Activated T-cell treated with anti-CD3 and anti-CD28 coated beads, Interleukin-2, amount 50 U/mL, for 72 hours (primary cell): Measurements from ENCODE around the gene ORM2. TPM values are rescaled to one million over a fixed set of nuclear protein-coding genes. Genes with fewer than 3 reads are reported as not detected.
A peak's percentile ranks its signal among the peaks of the same experiment; 100 is the strongest.
"Not testable (repeated sequence)": the region's sequence is repeated elsewhere in the genome, so short reads cannot be mapped to it uniquely, and the experiment has no call there.

Experiments used
- ATAC-seq, 2 donors: fragments of 150-1000 bp; cut with Tn5 transposase; replicated peaks in 1 of 2; 2 replicates each; pipeline ENCODE4 v1.10.0; 2021; ENCODE audit warnings: moderate library complexity in 2 of 2, mild to moderate bottlenecking in 1 of 2
- DNase-seq, 2 donors: peaks; one replicate each; pipeline ENCODE4 v3.0.0; 2021 to 2022; ENCODE audit warnings: mixed read lengths in 1 of 2
- H3K27ac Mint-ChIP-seq: one replicate; pipeline ENCODE4 v1.8.0; 2022; ENCODE audit warnings: mild to moderate bottlenecking, moderate library complexity, mixed read lengths
- H3K27me3 Mint-ChIP-seq: one replicate; pipeline ENCODE4 v1.8.0; 2022; ENCODE audit warnings: low read depth, mixed read lengths
- H3K36me3 Mint-ChIP-seq, 2 donors: one replicate each; pipeline ENCODE4 v1.8.0; 2022; ENCODE audit warnings: mixed read lengths in 2 of 2, mild to moderate bottlenecking in 1 of 2; ENCODE audit not compliant: insufficient read depth in 2 of 2
- H3K4me1 Mint-ChIP-seq: one replicate; pipeline ENCODE4 v1.8.0; 2022; ENCODE audit warnings: low read depth, mixed read lengths
- H3K4me3 Mint-ChIP-seq, 2 donors: one replicate each; pipeline ENCODE4 v1.8.0; 2022; ENCODE audit warnings: mild to moderate bottlenecking in 2 of 2, mixed read lengths in 2 of 2, moderate library complexity in 2 of 2
- H3K9me3 Mint-ChIP-seq, 2 donors: one replicate each; pipeline ENCODE4 v1.8.0; 2022; ENCODE audit warnings: mixed read lengths in 2 of 2
- total RNA-seq, 2 donors: library from RNA; stranded (reverse); gene quantifications; one replicate each; pipeline ENCODE4 v1.2.3, GENCODE V29; 2022

The ORM2 gene
- total RNA-seq, 2 donors from 2014 or later: not detected

DNA sequence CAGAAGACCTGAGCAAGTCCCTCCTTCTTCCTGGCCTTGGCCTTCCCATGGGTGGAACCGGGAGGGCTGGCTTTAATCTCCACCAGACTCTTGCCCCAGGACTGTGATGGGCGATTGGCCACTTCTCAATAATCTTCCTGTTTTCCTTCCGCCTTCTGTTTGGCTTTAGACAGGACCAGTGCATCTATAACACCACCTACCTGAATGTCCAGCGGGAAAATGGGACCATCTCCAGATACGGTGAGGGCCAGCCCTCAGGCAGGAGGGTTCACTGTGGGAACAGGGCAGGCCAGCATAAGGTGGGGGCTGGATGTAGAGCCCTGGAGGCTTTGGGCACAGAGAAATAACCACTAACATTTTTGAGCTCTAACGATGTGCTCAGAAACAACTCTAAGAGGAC is 5.8 kb upstream of the ORM2 start:
- H3K4me3 Mint-ChIP-seq, ATAC-seq, H3K27me3 Mint-ChIP-seq, DNase-seq, H3K9me3 Mint-ChIP-seq, H3K27ac Mint-ChIP-seq, H3K36me3 Mint-ChIP-seq: not testable (repeated sequence)
- peaks cover 19% of the 10 kb centered on the region for H3K4me1 Mint-ChIP-seq

- H3K36me3 Mint-ChIP-seq: no peaks in the 10 kb centered on the region
- peaks cover 1% of the 10 kb centered on the region for H3K27me3 Mint-ChIP-seq
- peak in 1 of 2 donors; percentile 8 for ATAC-seq
- DNase-seq: no peak
- H3K9me3 Mint-ChIP-seq: no peaks in the 10 kb centered on the region
- no peak overlapping the region for H3K4me3 Mint-ChIP-seq
- H3K27ac Mint-ChIP-seq: no peak overlapping the region
- peaks cover 12% of the 10 kb centered on the region for H3K4me1 Mint-ChIP-seq
Measured at GRCh38 chr9:114324492-114324891, 5.2 kb upstream of the ORM2 start.

GRCh38 chr9:114324965-114325364 is 4.7 kb upstream of the ORM2 start:
- H3K4me3 Mint-ChIP-seq, H3K9me3 Mint-ChIP-seq, DNase-seq, H3K36me3 Mint-ChIP-seq, H3K27me3 Mint-ChIP-seq, H3K27ac Mint-ChIP-seq: not testable (repeated sequence)
- peaks cover 12% of the 10 kb centered on the region for H3K4me1 Mint-ChIP-seq
- ATAC-seq: peak in 1 of 2 donors; percentile 14

DNA sequence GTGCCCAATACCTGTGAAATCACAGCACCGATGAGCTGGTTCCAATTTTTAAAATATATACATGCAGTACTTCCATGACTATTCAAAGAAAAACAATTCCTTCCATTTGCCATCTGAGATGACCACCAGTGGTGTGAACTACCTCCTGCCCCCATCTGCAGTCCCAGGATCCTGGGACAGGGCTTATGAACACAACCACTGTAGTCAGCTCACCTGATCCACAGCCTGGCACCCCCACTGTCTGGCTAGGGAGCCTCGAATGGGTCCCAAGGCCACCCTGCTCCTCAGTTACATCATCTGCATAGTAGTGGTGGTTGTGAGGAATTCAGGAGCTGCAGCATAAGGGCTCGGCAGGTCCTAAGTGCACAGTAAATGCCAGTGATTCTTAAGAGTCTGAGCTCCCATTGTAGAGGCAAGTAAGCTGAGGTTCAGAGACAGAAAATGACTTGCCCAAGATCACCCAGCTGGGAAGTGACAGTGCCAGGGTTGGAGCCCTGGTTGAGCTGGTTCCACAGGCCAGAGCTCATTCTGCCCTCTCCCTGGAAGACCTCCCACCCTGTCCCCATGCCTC is 3.9 kb upstream of the ORM2 start:
- DNase-seq, H3K27ac Mint-ChIP-seq, H3K4me3 Mint-ChIP-seq, H3K27me3 Mint-ChIP-seq, H3K9me3 Mint-ChIP-seq, H3K36me3 Mint-ChIP-seq: not testable (repeated sequence)
- ATAC-seq: peak in 1 of 2 donors; percentile 11
- H3K4me1 Mint-ChIP-seq: peaks cover 15% of the 10 kb centered on the region

GRCh38 chr9:114327749-114328148 is 1.9 kb upstream of the ORM2 start:
- Mint-ChIP-seq H3K9me3 (no peaks in the 10 kb centered on the region), H3K36me3 (no peaks in the 10 kb centered on the region), H3K4me1 (peaks cover 8% of the 10 kb centered on the region), H3K27me3 (no peaks in the 10 kb centered on the region), H3K4me3 (no peak overlapping the region), H3K27ac (no peak overlapping the region)
- ATAC-seq (peak; percentile 1), DNase-seq (no peak)

DNA sequence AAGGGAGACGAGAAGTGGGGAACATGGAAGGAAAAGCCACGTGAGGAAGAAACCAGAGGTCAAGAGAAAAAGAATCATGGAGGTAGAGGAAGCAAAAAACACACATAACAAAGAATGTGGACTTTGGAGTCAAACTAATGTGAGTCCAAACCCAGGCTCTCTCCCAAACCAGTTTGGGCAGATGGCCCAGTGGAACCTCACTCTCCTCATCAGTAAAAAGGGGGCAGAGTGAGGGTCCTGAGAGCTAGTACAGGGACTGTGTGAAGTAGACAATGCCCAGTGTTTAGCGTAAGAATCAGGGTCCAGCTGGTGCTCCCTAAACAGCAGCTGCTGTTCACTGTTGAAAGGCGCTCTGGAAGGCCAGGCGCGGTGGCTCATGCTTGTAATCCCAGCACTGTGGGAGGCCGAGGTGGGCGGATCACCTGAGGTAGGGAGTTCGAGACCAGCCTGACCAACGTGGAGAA is 1.3 kb upstream of the ORM2 start:
- ATAC-seq: peak in 1 of 2 donors; percentile 2
- not testable (repeated sequence) for H3K27ac Mint-ChIP-seq, DNase-seq, H3K36me3 Mint-ChIP-seq, H3K4me1 Mint-ChIP-seq, H3K27me3 Mint-ChIP-seq, H3K4me3 Mint-ChIP-seq, H3K9me3 Mint-ChIP-seq

DNA sequence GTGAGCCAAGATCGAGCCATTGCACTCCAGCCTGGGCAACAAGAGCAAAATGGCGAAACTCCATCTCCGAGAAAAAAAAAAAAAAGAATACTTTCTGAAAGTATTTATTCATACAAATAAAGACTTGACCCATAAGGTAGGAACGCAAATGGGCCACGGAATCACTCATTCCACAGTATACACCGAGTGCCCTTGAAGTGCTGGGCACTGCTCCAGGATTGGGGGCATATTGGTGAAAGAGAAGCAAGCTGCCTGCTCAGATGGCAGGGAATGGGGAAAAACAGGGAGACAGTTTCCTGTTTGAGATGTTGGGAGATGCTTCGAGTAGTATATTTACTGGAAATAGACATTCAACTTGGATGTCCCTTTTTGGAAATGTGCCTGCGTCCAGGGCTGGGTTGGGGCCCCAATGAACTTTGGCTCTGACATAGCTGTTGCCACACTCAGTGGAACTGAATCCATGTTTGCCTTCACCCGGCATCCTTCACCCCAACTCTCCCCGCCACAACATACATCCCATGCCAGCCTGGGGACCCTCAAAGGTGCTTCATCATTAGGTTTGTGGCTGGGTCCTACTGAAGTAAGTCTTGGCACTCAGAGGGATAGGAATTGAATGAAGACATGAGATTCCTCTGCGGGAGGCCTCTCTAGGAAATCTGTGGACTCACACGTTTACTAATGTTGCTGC is 588 bp upstream of the ORM2 start:
- not testable (repeated sequence) for DNase-seq, H3K27ac Mint-ChIP-seq, ATAC-seq, H3K4me1 Mint-ChIP-seq, H3K36me3 Mint-ChIP-seq, H3K4me3 Mint-ChIP-seq, H3K27me3 Mint-ChIP-seq, H3K9me3 Mint-ChIP-seq

DNA sequence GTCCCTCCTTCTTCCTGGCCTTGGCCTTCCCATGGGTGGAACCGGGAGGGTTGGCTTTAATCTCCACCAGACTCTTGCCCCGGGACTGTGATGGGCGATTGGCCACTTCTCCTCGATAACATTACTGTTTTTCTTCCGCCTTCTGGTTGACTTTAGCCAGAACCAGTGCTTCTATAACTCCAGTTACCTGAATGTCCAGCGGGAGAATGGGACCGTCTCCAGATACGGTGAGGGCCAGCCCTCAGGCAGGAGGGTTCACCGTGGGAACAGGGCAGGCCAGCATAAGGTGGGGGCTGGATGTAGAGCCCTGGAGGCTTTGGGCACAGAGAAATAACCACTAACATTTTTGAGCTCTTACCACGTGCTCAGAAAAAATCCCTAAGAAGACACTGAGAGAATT is 967 bp downstream of the ORM2 start:
- Mint-ChIP-seq H3K9me3 (peaks cover 2 to 3% of the 10 kb centered on the region in 2 donors), H3K27me3 (no peaks in the 10 kb centered on the region), H3K27ac (peak overlapping the region; percentile 20), H3K36me3 (peaks cover 6 to 12% of the 10 kb centered on the region in 2 donors), H3K4me3 (no peak overlapping the region), H3K4me1 (peaks cover 15% of the 10 kb centered on the region)
- ATAC-seq: no peak
- no peak for DNase-seq

DNA sequence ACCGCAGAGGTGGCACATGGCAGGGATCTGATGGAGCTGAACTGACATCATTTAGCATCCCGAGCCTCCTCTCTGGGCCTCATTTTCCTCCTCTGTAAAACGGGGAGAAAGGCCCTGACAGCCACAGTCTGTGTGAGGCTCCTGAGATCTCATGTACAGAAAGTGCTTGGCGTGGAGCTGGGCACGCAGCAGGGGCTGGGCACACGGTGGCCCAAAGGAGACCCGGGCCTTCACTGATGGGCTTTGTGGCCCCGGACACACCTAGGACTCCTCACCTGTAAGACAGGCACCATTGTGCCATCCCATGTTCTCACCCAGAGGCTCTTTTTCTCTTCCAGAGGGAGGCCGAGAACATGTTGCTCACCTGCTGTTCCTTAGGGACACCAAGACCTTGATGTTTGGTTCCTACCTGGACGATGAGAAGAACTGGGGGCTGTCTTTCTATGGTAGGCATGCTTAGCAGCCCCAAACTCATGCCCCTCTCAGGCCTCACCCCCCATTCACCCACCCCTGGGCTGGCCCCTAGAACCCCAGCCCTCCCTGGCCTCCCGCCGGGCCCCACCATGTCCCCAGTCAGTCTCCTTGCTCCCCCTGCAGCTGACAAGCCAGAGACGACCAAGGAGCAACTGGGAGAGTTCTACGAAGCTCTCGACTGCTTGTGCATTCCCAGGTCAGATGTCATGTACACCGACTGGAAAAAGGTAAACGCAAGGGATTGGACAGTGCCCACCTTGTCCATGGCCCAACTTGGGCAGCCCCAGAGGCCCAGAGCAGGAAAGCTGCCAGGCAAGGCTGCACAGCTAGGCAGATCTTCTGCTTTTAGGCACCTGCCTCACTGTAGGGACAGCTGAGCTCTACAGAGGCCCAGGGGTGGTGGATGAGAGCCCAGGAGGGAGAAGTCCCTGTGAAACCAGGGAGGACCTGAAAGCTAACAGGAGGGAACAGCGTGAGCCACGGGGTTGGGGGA is 1.8 kb downstream of the ORM2 start:
- H3K4me1 Mint-ChIP-seq: peaks cover 15% of the 10 kb centered on the region

DNA sequence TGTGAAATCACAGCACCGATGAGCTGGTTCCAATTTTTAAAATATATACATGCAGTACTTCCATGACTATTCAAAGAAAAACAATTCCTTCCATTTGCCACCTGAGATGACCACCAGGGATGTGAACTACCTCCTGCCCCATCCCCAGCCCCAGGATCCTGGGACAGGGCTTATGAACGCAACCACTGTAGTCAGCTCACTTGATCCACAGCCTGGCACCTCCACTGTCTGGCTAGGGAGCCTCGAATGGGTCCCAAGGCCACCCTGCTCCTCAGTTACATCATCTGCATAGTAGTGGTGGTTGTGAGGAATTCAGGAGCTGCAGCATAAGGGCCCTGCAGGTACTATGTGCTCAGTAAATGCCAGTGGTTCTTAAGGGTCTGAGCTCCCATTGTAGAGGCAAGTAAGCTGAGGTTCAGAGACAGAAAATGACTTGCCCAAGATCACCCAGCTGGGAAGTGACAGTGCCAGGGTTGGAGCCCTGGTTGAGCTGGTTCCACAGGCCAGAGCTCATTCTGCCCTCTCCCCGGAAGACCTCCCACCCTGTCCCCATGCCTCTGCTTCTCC is 2.9 kb downstream of the ORM2 start:
- not testable (repeated sequence) for H3K27me3 Mint-ChIP-seq, H3K4me3 Mint-ChIP-seq, ATAC-seq, DNase-seq, H3K9me3 Mint-ChIP-seq
- peaks cover 6 to 22% of the 10 kb centered on the region in 2 donors for H3K36me3 Mint-ChIP-seq
- H3K27ac Mint-ChIP-seq: peak overlapping the region; percentile 9
- peaks cover 15% of the 10 kb centered on the region for H3K4me1 Mint-ChIP-seq

More for the DNA sequence above, 1.8 kb downstream of the ORM2 start:
- not testable (repeated sequence) for DNase-seq, H3K27ac Mint-ChIP-seq, H3K9me3 Mint-ChIP-seq, ATAC-seq, H3K4me3 Mint-ChIP-seq, H3K27me3 Mint-ChIP-seq
- H3K36me3 Mint-ChIP-seq: peaks cover 6 to 18% of the 10 kb centered on the region in 2 donors

GRCh38 chr9:114333718-114334117 is 4.0 kb downstream of the ORM2 start:
- H3K27ac Mint-ChIP-seq, H3K27me3 Mint-ChIP-seq: not testable (repeated sequence)

GRCh38 chr9:114334490-114334889 is 4.8 kb downstream of the ORM2 start:
- peaks cover 2 to 3% of the 10 kb centered on the region in 2 donors for H3K9me3 Mint-ChIP-seq
- H3K27ac Mint-ChIP-seq: no peak overlapping the region
- peaks cover 18 to 35% of the 10 kb centered on the region in 2 donors for H3K36me3 Mint-ChIP-seq

More at GRCh38 chr9:114333718-114334117, 4.0 kb downstream of the ORM2 start:
- not testable (repeated sequence) for DNase-seq, ATAC-seq, H3K4me3 Mint-ChIP-seq, H3K9me3 Mint-ChIP-seq
- Mint-ChIP-seq H3K4me1 (peaks cover 15% of the 10 kb centered on the region), H3K36me3 (peaks cover 11 to 27% of the 10 kb centered on the region in 2 donors)

More at GRCh38 chr9:114334490-114334889, 4.8 kb downstream of the ORM2 start:
- no peak for DNase-seq
- H3K4me3 Mint-ChIP-seq: no peak overlapping the region
- H3K27me3 Mint-ChIP-seq: no peaks in the 10 kb centered on the region
- ATAC-seq: no peak
- peaks cover 22% of the 10 kb centered on the region for H3K4me1 Mint-ChIP-seq
